ENCODE measurements around the gene CRYBA2.

DNA sequence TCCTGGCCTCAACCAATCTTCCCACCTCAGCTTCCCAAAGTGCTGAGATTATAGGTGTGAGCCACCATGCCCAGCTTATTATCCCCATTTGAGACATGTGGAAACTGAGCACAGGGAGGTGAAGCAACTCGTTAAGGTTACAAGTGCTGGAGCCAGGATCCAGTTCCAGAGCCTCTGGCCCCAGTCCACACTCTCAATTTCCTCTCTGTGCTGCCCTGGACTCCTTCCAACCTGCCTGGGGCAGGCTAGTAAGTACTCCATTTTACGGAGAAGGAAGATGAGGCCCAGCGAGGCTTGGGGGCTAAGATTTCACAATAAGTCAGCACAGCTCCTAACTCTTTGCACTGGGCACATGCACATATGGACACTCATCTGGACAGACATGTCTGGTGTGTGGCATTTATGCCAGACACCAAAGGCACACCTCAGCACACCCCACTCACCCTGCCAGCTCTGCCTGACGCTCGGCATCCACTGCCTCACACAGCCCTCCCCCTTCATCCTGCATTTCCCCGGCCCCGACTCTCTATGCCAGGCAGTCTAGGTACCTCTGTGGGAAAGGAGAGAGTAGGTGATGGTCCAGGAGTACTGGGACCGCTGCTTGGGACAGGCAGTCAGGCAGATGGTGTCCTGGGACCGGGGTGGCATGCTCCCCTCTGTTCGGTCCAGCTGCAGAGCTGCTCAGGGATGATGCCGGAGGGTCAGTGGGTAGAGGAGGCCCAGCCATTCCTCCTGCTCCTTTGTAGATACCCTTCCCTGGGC lies 27.6 kb upstream of the CRYBA2 start:
- TF ChIP-seq, protein P1, sequence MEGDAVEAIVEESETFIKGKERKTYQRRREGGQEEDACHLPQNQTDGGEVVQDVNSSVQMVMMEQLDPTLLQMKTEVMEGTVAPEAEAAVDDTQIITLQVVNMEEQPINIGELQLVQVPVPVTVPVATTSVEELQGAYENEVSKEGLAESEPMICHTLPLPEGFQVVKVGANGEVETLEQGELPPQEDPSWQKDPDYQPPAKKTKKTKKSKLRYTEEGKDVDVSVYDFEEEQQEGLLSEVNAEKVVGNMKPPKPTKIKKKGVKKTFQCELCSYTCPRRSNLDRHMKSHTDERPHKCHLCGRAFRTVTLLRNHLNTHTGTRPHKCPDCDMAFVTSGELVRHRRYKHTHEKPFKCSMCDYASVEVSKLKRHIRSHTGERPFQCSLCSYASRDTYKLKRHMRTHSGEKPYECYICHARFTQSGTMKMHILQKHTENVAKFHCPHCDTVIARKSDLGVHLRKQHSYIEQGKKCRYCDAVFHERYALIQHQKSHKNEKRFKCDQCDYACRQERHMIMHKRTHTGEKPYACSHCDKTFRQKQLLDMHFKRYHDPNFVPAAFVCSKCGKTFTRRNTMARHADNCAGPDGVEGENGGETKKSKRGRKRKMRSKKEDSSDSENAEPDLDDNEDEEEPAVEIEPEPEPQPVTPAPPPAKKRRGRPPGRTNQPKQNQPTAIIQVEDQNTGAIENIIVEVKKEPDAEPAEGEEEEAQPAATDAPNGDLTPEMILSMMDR (IDR thresholded peaks at IDR 0.05) = no peak
- TF ChIP-seq EZH2 (IDR thresholded peaks at IDR 0.05) (no peak), EZH2phosphoT487 (IDR thresholded peaks at IDR 0.05) (no peak)

Measured in neural progenitor cell (in vitro differentiated cells).